CD4-positive, alpha-beta T cell treated with Interleukin-10 for 1 hour (primary cell): ENCODE measurements around the gene GTPBP8.
A peak's percentile ranks its signal among the peaks of the same experiment; 100 is the strongest.
"Not testable (repeated sequence)": the region's sequence is repeated elsewhere in the genome, so short reads cannot be mapped to it uniquely, and the experiment has no call there.

ENCODE experiments used
- DNase-seq: peaks from one replicate; pipeline ENCODE4 v3.0.0-alpha.2; 2020

GTPBP8 gene

GRCh38 chr3:113002037-113002436 lies 11.3 kb downstream of the GTPBP8 start:
- DNase-seq: no peak

DNA sequence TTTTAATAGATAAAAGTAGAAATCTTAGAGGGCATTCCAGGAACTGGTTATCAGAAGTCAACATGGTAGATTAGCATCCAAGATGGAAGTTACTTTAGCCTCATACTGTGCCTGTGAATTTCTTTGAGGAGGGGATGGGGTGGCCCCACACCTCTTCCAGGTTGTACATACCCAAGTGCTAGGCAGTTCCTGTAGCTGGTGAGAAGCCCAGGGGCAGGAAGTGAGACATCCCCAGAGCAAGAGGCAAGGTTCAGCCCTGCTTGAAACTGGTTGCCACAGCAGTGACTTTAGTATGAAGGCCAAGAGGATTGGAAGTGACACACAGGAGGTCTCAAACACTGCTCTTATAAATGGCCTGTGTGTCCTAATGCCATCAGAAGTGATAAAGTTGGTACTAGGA lies 11.9 kb downstream of the GTPBP8 start:
- peak; percentile 59 for DNase-seq

- peak; percentile 70 for DNase-seq
These were observed 14.8 kb downstream of the GTPBP8 start for GRCh38 chr3:113005611-113006010.

DNA sequence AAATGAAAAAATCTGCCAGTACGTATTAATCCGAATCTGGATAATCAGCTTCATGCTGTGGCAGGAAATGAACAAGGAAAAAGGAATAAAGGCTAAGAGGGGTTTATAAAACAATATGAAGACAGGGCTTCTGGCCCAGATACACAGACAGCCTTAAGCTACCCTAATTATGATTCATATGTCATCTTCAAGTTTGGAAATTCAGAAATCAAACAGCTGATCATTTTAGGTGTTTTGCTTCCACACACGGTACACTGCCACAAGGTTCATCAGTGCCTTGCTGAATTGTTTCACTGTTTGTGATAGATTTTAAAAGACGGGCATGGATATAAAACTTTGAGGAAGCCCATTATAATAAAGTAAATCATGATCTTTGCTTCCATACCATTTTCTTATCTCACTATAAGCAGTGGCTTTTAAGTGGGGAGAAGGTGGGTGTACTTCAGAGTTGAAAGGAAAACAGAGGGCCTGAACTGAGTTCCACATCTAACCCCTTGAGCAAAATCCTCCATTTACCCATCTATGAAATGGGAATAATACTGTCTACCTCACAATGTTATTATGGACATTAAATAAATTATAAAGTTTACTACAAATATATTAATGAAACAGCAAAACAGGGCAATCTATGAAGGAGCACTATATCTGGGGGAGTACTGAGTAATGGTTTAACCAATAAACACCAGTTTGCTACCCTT lies 15.7 kb downstream of the GTPBP8 start:
- DNase-seq: peak; percentile 38

- DNase-seq: no peak
These were observed 17.3 kb downstream of the GTPBP8 start for GRCh38 chr3:113008117-113008516.

DNA sequence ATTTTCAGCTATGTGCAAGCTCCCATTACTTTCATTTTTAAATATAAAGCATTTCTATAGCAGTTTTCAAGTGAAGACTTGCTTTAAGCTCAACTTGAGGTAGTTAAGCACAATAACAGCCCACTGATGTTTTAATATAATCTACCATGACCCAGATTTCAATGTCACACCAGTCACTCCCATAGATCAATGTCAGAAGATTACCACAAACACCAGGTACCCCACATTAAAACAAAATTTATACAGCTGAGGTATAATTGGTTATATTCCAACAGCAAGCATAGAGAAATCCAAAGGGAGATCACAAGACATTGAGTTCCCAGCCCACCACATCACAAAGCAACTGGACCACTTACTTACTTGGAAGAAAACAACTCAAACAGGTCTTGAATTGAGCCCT lies 22.8 kb downstream of the GTPBP8 start:
- no peak for DNase-seq

GRCh38 chr3:113018536-113019181 lies 27.9 kb downstream of the GTPBP8 start:
- DNase-seq: peak; percentile 40

DNA sequence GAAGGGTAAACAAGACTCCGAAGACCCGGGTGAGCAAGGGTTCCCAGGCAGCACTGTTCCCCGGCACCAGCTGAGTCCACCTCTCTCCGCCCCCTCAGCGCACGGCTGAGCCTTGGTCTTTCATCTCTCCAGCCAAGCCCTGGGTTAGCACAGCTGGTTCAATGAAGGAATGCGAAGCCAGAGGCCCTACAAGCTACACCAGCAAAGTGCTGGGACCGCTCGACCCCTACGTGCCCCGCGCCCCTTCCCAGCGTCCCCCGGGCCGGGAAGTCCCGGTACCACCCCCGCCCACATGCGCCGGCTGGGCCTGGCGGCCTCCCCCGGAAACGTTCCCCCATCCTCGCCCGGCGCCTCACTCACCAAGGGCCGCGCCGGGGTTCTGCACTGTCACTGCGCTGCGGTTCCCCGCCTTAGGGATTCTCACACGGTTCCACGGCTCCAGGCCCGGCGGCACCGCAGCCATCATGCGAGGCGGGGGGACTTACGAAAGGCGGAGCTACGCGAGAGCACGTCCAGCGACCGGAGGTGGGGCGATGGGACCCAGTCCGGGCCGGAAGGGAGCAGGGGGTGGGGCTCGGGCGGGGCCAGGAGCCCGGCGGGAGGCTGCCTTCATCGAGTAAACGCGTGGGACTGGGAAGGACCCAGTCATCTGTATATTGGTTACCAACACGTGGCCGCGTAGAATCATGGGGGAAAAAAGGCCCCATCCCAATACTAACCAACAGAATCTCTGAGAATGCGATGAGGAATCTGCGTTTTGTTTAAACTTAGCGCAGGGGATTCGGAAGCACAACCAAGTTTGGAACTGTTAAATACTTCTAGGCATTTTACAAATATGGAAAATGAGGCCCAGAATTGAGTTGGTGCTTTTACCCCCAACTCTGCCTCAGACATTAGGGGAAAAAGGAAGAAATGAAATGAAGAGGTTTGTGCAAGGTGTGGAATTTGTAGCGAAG lies 28.7 kb downstream of the GTPBP8 start:
- peak; percentile 87 for DNase-seq

DNA sequence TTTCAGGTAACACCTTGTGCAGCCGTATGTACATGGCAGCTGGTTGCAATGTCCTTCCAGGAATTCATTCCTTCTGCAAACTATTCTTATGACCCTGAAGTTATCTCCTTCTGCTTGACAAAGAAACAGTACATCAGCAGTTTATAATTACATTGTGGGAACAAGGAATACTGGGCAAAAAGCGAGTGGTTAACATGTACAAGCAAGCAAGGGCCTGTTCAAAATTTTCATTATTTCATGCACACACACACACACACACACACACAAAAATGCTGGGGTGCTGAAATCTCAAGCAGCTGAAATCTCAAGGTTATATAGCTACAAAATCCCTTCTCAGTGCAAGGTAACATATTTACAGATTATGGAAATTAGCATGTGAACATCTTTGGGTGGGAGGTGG lies 30.7 kb downstream of the GTPBP8 start:
- DNase-seq: no peak

DNA sequence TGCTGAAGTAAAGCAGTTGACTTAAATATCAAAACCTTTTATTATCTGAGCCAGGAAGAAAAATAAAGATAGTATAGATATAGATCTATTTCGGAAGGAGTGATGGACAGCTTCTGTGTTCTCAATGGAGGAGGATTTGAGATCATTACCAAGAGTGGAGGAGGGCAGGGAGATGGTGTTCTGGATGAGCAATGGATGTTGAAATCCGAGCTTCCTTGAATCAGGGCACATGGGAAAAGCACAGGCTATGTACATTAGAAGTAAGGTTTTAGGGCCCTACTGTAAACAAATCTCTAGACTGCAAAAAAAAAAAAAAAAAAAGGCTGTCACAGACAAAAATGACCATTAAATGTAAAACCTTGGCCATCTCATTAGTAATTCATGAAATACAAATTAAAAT lies 43.2 kb downstream of the GTPBP8 start:
- DNase-seq: no peak

GRCh38 chr3:113035387-113035982 lies 44.7 kb downstream of the GTPBP8 start:
- DNase-seq: peak; percentile 66

- no peak for DNase-seq
These were observed 47.5 kb downstream of the GTPBP8 start for GRCh38 chr3:113038328-113038727.

- DNase-seq: no peak
These were observed 48.8 kb downstream of the GTPBP8 start for GRCh38 chr3:113039546-113039945.

DNA sequence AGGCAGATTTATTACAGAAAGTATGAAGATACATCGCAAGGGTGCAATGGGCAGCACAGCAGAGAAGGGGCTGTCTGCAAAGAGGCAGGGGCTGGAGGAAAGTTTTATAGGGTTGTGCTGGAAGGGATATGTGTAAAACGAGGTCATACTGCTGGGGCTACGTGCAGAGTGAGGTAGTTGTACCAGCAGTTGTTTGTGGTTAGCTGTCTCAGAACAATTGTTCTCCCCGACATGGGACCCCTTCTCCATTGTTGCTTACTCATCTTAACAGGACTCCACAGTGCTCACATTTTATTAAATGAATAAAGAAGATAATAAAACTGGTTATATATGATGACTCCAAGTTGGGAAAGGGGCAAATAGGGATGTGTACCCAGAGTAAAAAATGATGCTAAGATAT lies 49.4 kb downstream of the GTPBP8 start:
- DNase-seq: no peak

DNA sequence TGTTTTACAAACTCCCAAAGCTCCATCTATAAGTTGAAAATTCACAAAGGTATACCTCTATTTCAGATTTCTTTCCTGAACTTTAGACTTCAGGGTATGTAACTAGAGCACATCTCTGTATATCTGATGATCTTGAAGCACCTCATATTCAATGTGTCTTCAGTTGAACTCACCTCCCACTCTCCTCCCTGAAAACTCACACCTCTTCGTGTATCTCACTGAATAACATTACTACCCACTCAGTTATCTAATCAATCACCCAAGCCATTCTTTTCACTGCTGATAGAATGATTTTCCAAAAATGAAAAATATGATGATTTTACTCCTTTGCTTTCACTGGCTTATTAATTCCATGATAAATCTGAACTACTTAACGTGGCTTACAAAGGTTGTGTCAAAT lies 52.9 kb downstream of the GTPBP8 start:
- no peak for DNase-seq

DNA sequence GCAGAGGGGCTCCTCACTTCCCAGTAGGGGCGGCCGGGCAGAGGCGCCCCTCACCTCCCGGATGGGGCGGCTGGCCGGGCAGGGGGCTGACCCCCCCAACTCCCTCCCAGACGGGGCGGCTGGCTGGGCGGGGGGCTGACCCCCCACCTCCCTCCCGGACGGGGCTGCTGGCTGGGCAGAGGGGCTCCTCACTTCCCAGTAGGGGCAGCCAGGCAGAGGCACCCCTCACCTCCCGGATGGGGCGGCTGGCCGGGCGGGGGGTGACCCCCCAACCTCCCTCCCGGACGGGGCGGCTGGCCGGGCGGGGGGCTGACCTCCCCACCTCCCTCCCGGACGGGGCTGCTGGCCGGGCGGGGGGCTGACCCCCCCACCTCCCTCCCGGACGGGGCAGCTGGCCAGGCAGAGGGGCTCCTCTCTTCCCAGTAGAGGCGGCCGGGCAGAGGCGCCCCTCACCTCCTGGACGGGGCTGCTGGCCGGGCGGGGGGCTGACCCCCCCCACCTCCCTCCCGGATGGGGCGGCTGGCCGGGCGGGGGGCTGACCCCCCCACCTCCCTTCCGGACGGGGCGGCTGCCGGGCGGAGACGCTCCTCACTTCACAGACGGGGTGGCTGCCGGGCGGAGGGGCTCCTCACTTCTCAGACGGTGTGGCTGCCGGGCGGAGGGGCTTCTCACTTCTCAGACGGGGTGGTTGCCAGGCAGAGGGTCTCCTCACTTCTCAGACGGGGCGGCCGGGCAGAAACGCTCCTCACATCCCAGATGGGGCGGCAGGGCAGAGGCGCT lies 55.6 kb downstream of the GTPBP8 start:
- not testable (repeated sequence) for DNase-seq

- peak; percentile 87 for DNase-seq
These were observed 60.5 kb downstream of the GTPBP8 start for GRCh38 chr3:113051302-113051711.
